ENCODE data around the gene ARRB2. TPM values are rescaled to one million over a fixed set of nuclear protein-coding genes. Genes with fewer than 3 reads are reported as not detected.

ARRB2 gene
- polyA plus RNA-seq, 1 donor: 22.3 TPM

DNA sequence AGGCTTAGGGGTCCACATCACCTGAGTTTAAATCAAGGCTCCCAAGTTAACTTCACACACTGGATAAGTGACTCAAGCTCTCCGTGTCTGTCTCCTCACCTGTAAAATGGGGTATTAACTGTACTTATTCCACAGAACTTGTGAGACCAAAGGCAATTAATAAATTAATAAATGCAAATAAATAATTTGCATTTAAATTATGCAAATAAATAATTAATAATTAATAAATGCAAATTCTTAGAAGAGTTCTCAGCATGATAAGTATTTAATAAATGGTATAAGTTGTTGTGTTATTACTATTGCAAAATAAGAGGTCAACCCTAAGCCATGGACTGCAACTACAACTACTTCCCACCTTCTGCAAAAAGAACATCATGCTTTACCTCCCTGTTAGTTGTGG lies 43.0 kb downstream of the ARRB2 start:
- DNase-seq (ENCODE audit: low read depth): no peak

DNA sequence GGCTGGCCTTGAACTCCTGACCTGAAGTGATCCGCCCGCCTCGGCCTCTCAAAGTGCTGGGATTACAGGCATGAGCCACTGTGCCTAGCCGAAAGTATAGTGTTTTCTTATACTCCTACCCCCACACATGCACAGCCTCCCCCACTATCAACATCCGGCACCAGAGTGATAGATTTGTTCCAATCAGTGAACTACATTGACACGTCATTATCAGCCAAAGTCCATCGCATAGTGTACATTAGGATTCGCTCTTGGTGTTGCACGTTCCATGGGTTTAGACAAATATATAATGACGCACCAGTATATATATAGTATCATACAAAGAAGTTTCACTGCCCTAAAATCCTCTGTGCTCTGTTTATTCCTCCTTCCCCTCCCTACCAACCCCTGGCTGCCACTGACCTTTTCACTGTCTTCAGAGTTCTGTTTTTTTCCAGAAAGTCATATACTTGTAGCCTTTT lies 49.4 kb downstream of the ARRB2 start:
- no peak for DNase-seq (ENCODE audit: low read depth)

DNA sequence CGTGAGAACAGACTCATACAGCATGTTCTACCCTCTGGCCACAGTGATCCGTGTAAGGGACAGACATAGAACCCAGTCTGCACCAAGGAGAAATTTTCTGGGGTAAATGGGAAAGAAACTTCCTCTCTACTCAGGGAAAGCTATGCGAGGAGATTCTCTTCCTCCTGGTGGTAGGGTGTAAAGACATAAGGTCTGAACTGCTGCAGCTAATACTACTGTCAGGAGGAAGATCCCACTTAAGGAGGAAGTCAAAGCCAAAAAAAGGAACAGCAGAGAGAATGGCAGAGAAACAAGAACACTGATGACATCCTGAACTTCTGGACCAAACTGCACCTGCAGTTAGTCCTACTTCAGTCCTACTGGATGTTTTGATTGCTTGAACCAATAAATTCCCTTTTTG lies 54.2 kb downstream of the ARRB2 start:
- no peak for DNase-seq (ENCODE audit: low read depth)

DNA sequence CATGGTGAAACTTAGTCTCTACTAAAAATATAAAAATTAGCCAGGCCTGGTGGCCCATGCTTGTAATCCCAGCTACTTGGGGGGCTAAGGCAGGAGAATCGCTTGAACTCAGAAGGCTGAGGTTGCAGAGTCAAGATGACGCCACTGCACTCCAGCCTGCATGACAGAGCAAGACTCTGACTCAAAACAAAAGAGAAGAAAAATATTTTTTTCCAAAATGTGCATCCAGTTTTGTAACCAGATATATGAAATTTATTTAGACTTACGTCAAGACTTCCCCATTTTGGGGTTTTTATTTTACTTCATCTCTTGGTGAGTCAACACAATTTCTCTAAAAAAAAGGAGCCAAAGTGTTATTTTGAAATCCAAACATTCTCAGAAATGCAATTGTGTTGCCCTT lies 55.8 kb downstream of the ARRB2 start:
- no peak for DNase-seq (ENCODE audit: low read depth)

DNA sequence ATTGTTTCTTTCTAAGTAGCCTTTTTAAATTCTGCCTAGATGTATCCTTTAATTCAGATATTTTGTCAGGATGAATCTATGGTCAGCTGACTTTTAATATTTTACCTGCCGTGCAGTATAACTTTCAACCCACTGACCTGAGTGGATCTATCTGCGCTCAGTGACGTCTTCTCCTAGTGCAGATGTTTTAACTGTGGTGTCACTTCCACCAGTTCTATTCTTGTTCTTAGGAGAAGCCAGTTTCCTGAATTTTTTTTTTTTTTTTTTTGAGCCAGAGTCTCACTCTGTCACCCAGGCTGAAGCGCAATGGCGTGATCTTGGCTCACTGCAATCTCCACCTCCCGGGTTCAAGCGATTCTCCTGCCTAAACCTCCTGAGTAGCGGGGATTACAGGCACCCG lies 56.3 kb downstream of the ARRB2 start:
- no peak for DNase-seq (ENCODE audit: low read depth)

DNA sequence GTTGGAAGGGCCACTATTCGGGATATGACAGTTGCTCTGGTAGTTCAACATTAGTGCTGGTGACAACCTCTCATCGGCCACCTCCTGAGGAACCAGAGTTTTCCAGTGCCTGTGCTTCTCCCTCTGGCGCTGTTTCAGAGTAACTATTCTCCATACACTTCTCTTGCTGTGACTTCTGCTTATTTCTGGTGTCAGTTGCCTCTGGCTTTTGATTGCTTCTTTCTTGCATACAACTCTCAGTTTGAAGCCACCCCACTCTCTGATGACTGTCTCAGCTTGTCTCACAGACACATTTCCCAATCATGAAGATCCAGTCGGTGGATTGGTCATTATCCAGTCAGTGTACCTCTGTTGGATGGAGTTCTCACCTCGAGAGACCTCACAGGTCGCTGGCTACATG lies 57.9 kb downstream of the ARRB2 start:
- no peak for DNase-seq (ENCODE audit: low read depth)

DNA sequence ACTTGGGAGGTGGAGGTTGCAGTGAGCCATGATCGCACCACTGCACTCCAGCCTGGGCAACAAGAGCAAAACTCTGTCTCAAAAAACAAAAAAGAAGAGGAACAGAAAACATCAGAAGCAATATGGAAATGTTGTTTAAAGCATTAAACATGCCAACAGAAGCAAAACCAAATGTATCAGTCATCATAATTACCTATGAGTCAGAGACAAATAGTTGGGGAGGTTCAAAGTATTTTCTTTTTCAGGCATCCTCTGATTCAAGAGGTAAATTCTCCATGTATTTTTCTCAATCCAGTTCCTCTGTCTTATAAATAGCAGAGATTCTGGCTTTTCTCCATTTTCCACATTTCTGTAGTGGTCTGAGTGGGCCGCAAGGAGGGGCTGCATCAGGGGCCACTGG lies 59.2 kb downstream of the ARRB2 start:
- DNase-seq (ENCODE audit: low read depth): no peak

Other genes with a start within 250 kb of the ARRB2 start
- 7.1 TPM for gene SPNS2, start 211.8 kb upstream of the ARRB2 start, polyA plus RNA-seq (ENCODE audit: insufficient read length)
- 28.3 TPM for gene MYBBP1A, start 155.2 kb upstream of the ARRB2 start, polyA plus RNA-seq (ENCODE audit: insufficient read length)
- gene GGT6, start 150.1 kb upstream of the ARRB2 start, polyA plus RNA-seq (ENCODE audit: insufficient read length): 0.18 TPM
- 163 TPM for gene SMTNL2, start 126.1 kb upstream of the ARRB2 start, polyA plus RNA-seq (ENCODE audit: insufficient read length)
- gene ALOX15, start 69.0 kb upstream of the ARRB2 start, polyA plus RNA-seq (ENCODE audit: insufficient read length): 0.40 TPM
- 31.9 TPM for gene PELP1, start 6.5 kb upstream of the ARRB2 start, polyA plus RNA-seq (ENCODE audit: insufficient read length)
- gene MED11, start 20.8 kb downstream of the ARRB2 start, polyA plus RNA-seq (ENCODE audit: insufficient read length): 18.0 TPM
- 0.28 TPM for gene ZMYND15, start 29.2 kb downstream of the ARRB2 start, polyA plus RNA-seq (ENCODE audit: insufficient read length)
- 5.1 TPM for gene CXCL16, start 29.3 kb downstream of the ARRB2 start, polyA plus RNA-seq (ENCODE audit: insufficient read length)
- not detected for gene TM4SF5, start 61.3 kb downstream of the ARRB2 start, polyA plus RNA-seq (ENCODE audit: insufficient read length)
- gene VMO1, start 75.7 kb downstream of the ARRB2 start, polyA plus RNA-seq (ENCODE audit: insufficient read length): 9.7 TPM
- 0.95 TPM for gene GLTPD2, start 78.3 kb downstream of the ARRB2 start, polyA plus RNA-seq (ENCODE audit: insufficient read length)
- gene PSMB6, start 85.5 kb downstream of the ARRB2 start, polyA plus RNA-seq (ENCODE audit: insufficient read length): 96.7 TPM
- gene PLD2, start 96.5 kb downstream of the ARRB2 start, polyA plus RNA-seq (ENCODE audit: insufficient read length): 25.4 TPM
- 25.4 TPM for gene MINK1, start 122.7 kb downstream of the ARRB2 start, polyA plus RNA-seq (ENCODE audit: insufficient read length)
- 1.3 TPM for gene C17orf107, start 188.9 kb downstream of the ARRB2 start, polyA plus RNA-seq (ENCODE audit: insufficient read length)
- 2.3 TPM for gene CHRNE, start 192.5 kb downstream of the ARRB2 start, polyA plus RNA-seq (ENCODE audit: insufficient read length)
- 0.92 TPM for gene GP1BA, start 221.6 kb downstream of the ARRB2 start, polyA plus RNA-seq (ENCODE audit: insufficient read length)
- 53.8 TPM for gene SLC25A11, start 229.4 kb downstream of the ARRB2 start, polyA plus RNA-seq (ENCODE audit: insufficient read length)
- gene RNF167, start 229.6 kb downstream of the ARRB2 start, polyA plus RNA-seq (ENCODE audit: insufficient read length): 72.7 TPM
- gene PFN1, start 237.9 kb downstream of the ARRB2 start, polyA plus RNA-seq (ENCODE audit: insufficient read length): 349 TPM
- gene ENO3, start 240.5 kb downstream of the ARRB2 start, polyA plus RNA-seq (ENCODE audit: insufficient read length): 2,114 TPM

All from forelimb muscle (tissue), 1 donor.